Ectodermal cell (in vitro differentiated cells): ENCODE measurements around the gene TANK.

Experiments
- H3K27ac ChIP-seq: 2 replicates; pipeline ENCODE4 v1.7.0; 2013; ENCODE audit warnings: mild to moderate bottlenecking, low read depth, low read length; ENCODE audit not compliant: insufficient read depth, poor library complexity, severe bottlenecking
- H3K27me3 ChIP-seq: 2 replicates; pipeline ENCODE4 v1.7.0; 2013; ENCODE audit warnings: mild to moderate bottlenecking, low read length; ENCODE audit not compliant: insufficient read depth, control insufficient read depth, poor library complexity, severe bottlenecking
- H3K36me3 ChIP-seq: one replicate; pipeline ENCODE4 v1.7.0; 2013; ENCODE audit warnings: low read length; ENCODE audit not compliant: control insufficient read depth, insufficient read depth
- H3K4me1 ChIP-seq: one replicate; pipeline ENCODE4 v1.7.0; 2013; ENCODE audit warnings: low read length; ENCODE audit not compliant: control insufficient read depth, insufficient read depth
- H3K4me3 ChIP-seq: 2 replicates; pipeline ENCODE4 v1.7.0; 2013; ENCODE audit warnings: low read depth, low read length, control low read depth; ENCODE audit not compliant: insufficient read depth
- H3K9me3 ChIP-seq: 2 replicates; pipeline ENCODE4 v1.7.0; 2013; ENCODE audit warnings: mild to moderate bottlenecking, low read length, moderate library complexity; ENCODE audit not compliant: control insufficient read depth
- WGBS, 2 experiments: methylation state at CpG; one replicate each; pipeline ENCODE4 v1.1.7; 2013; ENCODE audit warnings: missing lambda C conversion rate in 2 of 2; 5-methylcytosine and 5-hydroxymethylcytosine counted together

Gene TANK

GRCh38 chr2:161146996-161147395, 13.2 kb upstream of the TANK start:
- Histone ChIP-seq H3K9me3 (peaks cover 6% of the 10 kb centered on the region), H3K4me1 (no peaks in the 10 kb centered on the region), H3K27me3 (no peaks in the 10 kb centered on the region), H3K27ac (no peak overlapping the region), H3K36me3 (no peaks in the 10 kb centered on the region), H3K4me3 (no peak overlapping the region)
- 92 to 95% methylated on average over 3 of the region's 3 CpGs for WGBS, 2 experiments

DNA sequence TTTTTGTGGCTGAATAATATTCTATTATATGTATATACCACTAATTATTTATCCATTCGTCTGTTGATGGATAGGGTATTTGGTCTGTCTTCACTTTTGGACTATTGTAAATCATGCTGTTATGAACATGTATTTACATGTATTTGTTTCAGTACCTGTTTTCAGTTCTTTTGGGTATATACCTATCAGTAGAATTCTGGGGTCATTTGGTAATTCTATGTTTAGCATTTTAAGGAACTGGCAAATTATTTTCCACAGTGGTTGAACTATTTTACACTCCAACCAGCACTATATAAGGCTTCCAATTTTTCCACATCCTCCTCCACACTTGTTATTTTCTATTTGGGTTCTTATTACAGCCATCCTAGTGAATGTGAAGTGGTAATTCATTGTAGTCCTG, 12.4 kb upstream of the TANK start:
- Histone ChIP-seq H3K9me3 (peaks cover 6% of the 10 kb centered on the region), H3K4me1 (no peaks in the 10 kb centered on the region), H3K27me3 (no peaks in the 10 kb centered on the region), H3K36me3 (no peaks in the 10 kb centered on the region), H3K27ac (no peak overlapping the region), H3K4me3 (no peak overlapping the region)
- no CpG with 5 or more reads among the region's 1 CpG for WGBS, 2 experiments

GRCh38 chr2:161150704-161151103, 9.5 kb upstream of the TANK start:
- H3K27me3 ChIP-seq, result no peaks in the 10 kb centered on the region
- no peaks in the 10 kb centered on the region for H3K4me1 ChIP-seq
- H3K4me3 ChIP-seq, result no peak overlapping the region
- H3K9me3 ChIP-seq, result peaks cover 6% of the 10 kb centered on the region
- WGBS, 2 experiments, result 91 to 93% methylated on average over 4 of the region's 4 CpGs
- H3K36me3 ChIP-seq, result no peaks in the 10 kb centered on the region
- H3K27ac ChIP-seq, result no peak overlapping the region

DNA sequence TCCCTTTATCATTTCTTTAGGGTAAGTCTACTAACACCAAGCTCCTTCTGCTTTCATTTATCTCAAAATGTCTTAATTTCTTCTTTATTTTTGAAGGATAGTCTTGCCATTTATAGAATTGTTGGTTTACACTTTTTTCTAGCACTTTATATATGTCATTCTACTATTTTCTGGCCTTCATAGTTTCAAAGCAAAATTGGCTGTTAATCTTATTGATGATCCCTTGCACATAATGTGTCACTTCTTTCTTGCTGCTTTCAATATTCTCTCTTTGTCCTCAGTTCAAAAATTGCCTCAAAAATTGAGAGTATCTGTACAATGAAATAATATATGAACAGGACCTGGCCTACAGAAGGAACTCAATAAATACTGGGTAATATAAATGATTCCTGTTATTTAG, 7.9 kb upstream of the TANK start:
- H3K36me3 ChIP-seq, result no peaks in the 10 kb centered on the region
- no peak overlapping the region for H3K4me3 ChIP-seq
- no peaks in the 10 kb centered on the region for H3K27me3 ChIP-seq
- no peaks in the 10 kb centered on the region for H3K4me1 ChIP-seq
- H3K27ac ChIP-seq, result no peak overlapping the region
- H3K9me3 ChIP-seq, result peaks cover 6% of the 10 kb centered on the region

DNA sequence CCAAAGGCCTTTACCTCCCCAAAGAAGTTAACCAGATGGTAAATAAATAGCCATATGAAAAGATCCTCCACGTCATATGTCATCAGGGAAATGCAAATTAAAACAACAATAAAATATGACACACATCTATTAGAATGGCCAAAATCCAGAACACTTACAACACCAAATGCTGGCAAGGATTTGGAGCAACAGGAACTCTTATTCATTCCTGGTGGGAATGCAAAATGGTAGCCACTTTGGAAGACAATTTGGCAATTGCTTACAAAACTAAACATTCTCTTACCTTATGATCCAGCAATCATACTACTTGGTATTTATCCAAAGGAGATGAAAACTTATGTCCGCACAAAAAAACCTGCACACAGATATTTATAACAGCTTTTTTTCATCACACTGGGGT, 1.3 kb upstream of the TANK start:
- WGBS, 2 experiments, result 87 to 92% methylated on average over 1 to 2 of the region's 2 CpGs
- Histone ChIP-seq H3K27ac (no peak overlapping the region), H3K4me3 (no peak overlapping the region), H3K27me3 (no peaks in the 10 kb centered on the region), H3K9me3 (no peaks in the 10 kb centered on the region), H3K4me1 (no peaks in the 10 kb centered on the region), H3K36me3 (no peaks in the 10 kb centered on the region)

DNA sequence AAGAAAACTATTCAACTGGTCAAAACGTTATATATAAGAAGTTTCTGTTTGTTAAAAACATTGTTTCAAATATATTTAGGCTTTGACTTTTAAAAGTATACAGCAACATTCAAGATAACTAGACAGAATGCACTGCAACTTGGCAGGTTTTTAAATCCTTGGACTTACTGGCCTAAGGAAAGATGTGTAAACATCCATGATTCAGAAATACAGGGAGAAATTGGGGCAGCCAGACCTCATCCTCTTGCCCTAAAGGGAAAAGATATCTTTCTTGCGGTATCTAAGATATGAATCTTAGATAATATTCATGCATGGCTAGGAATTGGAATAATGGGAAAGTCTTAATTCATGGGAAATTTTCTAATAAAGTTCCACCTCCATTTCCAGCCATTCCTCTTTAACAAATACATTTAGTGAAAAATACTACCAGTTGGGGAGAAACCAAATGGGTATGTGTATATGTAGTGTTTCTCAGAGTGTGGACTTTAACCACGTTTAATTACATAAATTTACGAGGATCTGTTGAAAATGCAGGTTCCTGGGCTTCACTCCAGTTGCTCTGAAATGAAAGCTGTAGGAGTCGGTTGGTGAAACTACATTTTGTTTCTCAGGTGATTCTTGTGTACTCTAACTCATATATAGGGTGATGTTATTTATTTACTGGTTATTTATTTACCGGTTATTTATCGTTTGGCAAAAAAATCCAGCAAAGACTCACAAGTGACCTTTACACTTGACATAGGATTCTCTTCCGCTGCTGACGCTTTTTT, 587 bp upstream of the TANK start:
- H3K36me3 ChIP-seq, result no peaks in the 10 kb centered on the region
- H3K27ac ChIP-seq, result no peak overlapping the region
- no peaks in the 10 kb centered on the region for H3K4me1 ChIP-seq
- peak overlapping the region; percentile 92 for H3K4me3 ChIP-seq
- H3K27me3 ChIP-seq, result no peaks in the 10 kb centered on the region
- 43 to 44% methylated on average over 6 to 8 of the region's 9 CpGs for WGBS, 2 experiments
- no peaks in the 10 kb centered on the region for H3K9me3 ChIP-seq

DNA sequence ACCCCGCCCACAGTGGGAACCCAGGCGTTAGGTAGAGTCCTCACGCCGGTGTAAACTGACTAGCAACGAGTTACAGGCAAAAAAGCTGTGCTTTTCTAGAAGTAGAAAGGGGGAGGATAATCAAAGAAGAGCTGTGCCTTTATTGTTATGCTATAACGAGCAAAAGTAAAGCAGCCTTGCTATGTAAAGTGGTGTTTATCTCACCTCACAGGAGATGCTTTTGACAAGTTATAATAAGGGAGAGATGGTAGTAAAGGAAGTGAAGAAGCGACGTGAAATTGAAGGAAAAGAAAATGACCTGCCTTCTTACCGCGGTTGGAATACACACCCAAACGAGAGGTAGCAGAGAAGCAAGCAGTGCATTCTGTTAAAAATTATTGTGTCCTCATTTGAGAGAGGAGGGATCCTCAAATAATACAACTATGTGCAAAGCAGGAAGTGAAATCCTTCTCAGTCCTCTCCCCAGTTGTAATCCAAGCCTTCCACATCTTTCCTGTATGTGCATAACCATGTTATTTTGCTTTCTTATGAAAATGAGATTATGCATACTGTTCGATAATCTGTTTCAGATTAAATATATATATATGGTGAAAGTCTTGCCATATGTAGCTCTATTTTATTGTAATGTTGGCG, 962 bp downstream of the TANK start:
- Histone ChIP-seq H3K36me3 (no peaks in the 10 kb centered on the region), H3K4me3 (peak overlapping the region; percentile 92), H3K4me1 (no peaks in the 10 kb centered on the region), H3K27ac (no peak overlapping the region), H3K9me3 (no peaks in the 10 kb centered on the region), H3K27me3 (no peaks in the 10 kb centered on the region)
- WGBS, 2 experiments, result 5 to 12% methylated on average over 11 to 12 of the region's 13 CpGs

DNA sequence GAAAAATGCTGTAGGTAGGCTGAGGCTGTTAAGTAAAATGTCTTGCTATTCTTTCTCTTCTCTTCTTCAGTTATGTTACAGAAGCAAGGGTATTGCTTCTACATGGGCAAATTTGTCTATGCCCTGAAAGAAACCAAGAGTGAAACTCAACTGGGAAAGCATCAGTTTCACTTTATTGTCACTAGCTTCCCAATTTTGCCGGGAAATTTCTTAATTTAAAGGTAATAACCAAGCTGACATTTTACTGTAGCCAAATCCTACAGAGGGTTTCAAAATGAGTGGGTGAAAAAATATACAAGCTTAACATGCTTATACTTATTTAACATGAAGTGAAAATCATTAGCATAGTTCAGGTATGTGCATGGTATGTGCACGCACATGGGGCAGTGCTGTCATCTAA, 3.2 kb downstream of the TANK start:
- no peaks in the 10 kb centered on the region for H3K4me1 ChIP-seq
- H3K27ac ChIP-seq, result no peak overlapping the region
- H3K9me3 ChIP-seq, result no peaks in the 10 kb centered on the region
- WGBS, 2 experiments, result 100% methylated on average over 1 to 2 of the region's 2 CpGs
- no peaks in the 10 kb centered on the region for H3K27me3 ChIP-seq
- H3K36me3 ChIP-seq, result no peaks in the 10 kb centered on the region
- no peak overlapping the region for H3K4me3 ChIP-seq

DNA sequence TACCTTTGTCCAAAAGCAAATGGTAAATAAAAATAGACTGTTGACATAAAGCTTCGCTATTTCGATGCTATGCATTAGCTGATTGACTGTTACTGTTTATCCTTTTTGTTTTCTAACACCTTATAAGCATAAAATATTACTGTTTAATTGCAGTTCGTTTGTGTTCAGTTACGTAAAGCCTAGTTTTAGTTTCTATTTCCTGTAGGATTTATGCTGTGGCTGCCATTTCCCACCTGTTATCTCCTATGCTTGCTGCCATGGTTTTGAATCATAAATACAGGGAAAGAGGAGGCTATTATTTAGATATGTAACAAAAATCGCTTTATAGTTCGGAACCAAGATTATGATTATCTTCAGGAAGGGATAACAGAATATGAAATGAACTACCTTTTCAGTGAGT, 3.9 kb downstream of the TANK start:
- 92 to 98% methylated on average over 5 to 6 of the region's 6 CpGs for WGBS, 2 experiments
- no peak overlapping the region for H3K27ac ChIP-seq
- H3K4me3 ChIP-seq, result no peak overlapping the region
- no peaks in the 10 kb centered on the region for H3K9me3 ChIP-seq
- H3K4me1 ChIP-seq, result no peaks in the 10 kb centered on the region
- H3K36me3 ChIP-seq, result no peaks in the 10 kb centered on the region
- H3K27me3 ChIP-seq, result no peaks in the 10 kb centered on the region

DNA sequence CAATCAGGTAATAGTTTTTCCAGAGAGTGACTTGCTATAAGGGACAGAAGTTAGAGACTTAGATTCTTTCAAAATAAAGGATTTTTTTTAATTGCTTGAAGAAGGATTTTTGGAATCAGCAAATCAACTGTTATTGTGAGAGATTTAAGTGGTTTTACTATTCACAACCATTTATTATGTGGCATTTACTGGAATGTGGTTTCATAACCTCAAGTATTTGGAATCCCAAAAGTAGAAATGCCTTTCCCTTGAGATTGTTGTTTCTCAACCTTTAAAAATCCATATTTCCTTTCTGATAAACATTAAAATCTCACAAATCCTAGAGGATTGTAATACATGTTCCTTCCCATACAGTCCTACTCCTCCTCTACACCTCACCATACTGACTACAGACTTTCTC, 5.0 kb downstream of the TANK start:
- H3K36me3 ChIP-seq, result no peaks in the 10 kb centered on the region
- H3K4me3 ChIP-seq, result no peak overlapping the region
- no peak overlapping the region for H3K27ac ChIP-seq
- no peaks in the 10 kb centered on the region for H3K9me3 ChIP-seq
- no peaks in the 10 kb centered on the region for H3K27me3 ChIP-seq
- H3K4me1 ChIP-seq, result no peaks in the 10 kb centered on the region
